Activated B cell treated with CpG ODN at 0.5 μM for 24 hours (primary cell): ENCODE results near the gene ODC1. TPM values are rescaled to one million over a fixed set of nuclear protein-coding genes. Genes with fewer than 3 reads are reported as not detected.

Experiments
- ATAC-seq: fragments of 200-7000 bp; cut with Tn5 transposase; one replicate; pipeline ENCODE4 v1.10.0; 2021; ENCODE audit warnings: low read depth, mild to moderate bottlenecking, moderate library complexity
- CTCF ChIA-PET: fragments of 350-600 bp; sonication (Branson Sonifier 250); formaldehyde crosslinking; loops from one replicate; lab custom pipeline; 2021; ENCODE audit warnings: antibody characterized with exemption; lab: Charles Lee
- POLR2A ChIA-PET: fragments of 350-600 bp; sonication (Branson Sonifier 250); formaldehyde crosslinking; loops from one replicate; lab custom pipeline; 2021; ENCODE audit warnings: antibody characterized with exemption; lab: Charles Lee
- DNase-seq: peaks from one replicate; pipeline ENCODE4 v3.0.0; 2022
- H3K27ac Mint-ChIP-seq: one replicate; pipeline ENCODE4 v1.8.0; 2020; ENCODE audit warnings: mixed read lengths
- H3K27me3 Mint-ChIP-seq: one replicate; pipeline ENCODE4 v1.8.0; 2021; ENCODE audit warnings: mixed read lengths
- H3K36me3 Mint-ChIP-seq: one replicate; pipeline ENCODE4 v1.8.0; 2021; ENCODE audit warnings: low read depth, mixed read lengths
- H3K4me1 Mint-ChIP-seq: one replicate; pipeline ENCODE4 v1.8.0; 2021; ENCODE audit warnings: mixed read lengths
- H3K4me3 Mint-ChIP-seq: one replicate; pipeline ENCODE4 v1.8.0; 2020; ENCODE audit warnings: mild to moderate bottlenecking, mixed read lengths
- H3K9me3 Mint-ChIP-seq: one replicate; pipeline ENCODE4 v1.8.0; 2020; ENCODE audit warnings: mixed read lengths
- CTCF ChIP-seq: fragments of 200-600 bp; IDR thresholded peaks from one replicate; pipeline ENCODE4 v1.8.0; 2022; ENCODE audit warnings: antibody characterized with exemption, mild to moderate bottlenecking
- intact Hi-C: fragments of 100-400 bp; cut with micrococcal nuclease; formaldehyde crosslinking; loops from one replicate; pipeline ENCODE4 v1.15.1; 2024
- total RNA-seq: library from RNA; stranded (reverse); gene quantifications from 2 replicates; pipeline ENCODE4 v1.2.3, GENCODE V29; 2022

The ODC1 gene
- total RNA-seq, 1 donor from 2014 or later: 192 TPM

- intact Hi-C loops: no loop called here
- H3K27ac Mint-ChIP-seq: no peak overlapping the region
- H3K9me3 Mint-ChIP-seq: no peaks in the 10 kb centered on the region
- no peak for TF ChIP-seq CTCF
- H3K4me3 Mint-ChIP-seq: no peak overlapping the region
- peaks cover 4% of the 10 kb centered on the region for H3K27me3 Mint-ChIP-seq
- peaks cover 4% of the 10 kb centered on the region for H3K4me1 Mint-ChIP-seq
- H3K36me3 Mint-ChIP-seq: no peaks in the 10 kb centered on the region
- CTCF ChIA-PET: interaction anchor here (0.7 kb wide), 1 partner anchor 939 kb away, joined by 3 read pairs; no protein-coding TSS in a partner anchor
- DNase-seq: no peak
- no peak for ATAC-seq
- POLR2A ChIA-PET: no interaction called here
Measured at GRCh38 chr2:10482913-10483312, 34.8 kb upstream of the ODC1 start.

GRCh38 chr2:10482460-10482859 lies 34.3 kb upstream of the ODC1 start:
- POLR2A ChIA-PET: no interaction called here
- CTCF ChIA-PET: interaction anchor here (0.7 kb wide), 1 partner anchor 939 kb away, joined by 3 read pairs; no protein-coding TSS in a partner anchor
- no peak overlapping the region for H3K4me3 Mint-ChIP-seq
- H3K27me3 Mint-ChIP-seq: peaks cover 4% of the 10 kb centered on the region
- no peaks in the 10 kb centered on the region for H3K9me3 Mint-ChIP-seq
- ATAC-seq (no peak), DNase-seq (no peak)
- no peak overlapping the region for H3K27ac Mint-ChIP-seq
- TF ChIP-seq CTCF: no peak
- no peaks in the 10 kb centered on the region for H3K36me3 Mint-ChIP-seq
- peaks cover 8% of the 10 kb centered on the region for H3K4me1 Mint-ChIP-seq
- intact Hi-C loops: no loop called here

GRCh38 chr2:10481666-10482157 lies 33.6 kb upstream of the ODC1 start:
- H3K4me1 Mint-ChIP-seq: peaks cover 12% of the 10 kb centered on the region
- no peak overlapping the region for H3K27ac Mint-ChIP-seq
- no peak for TF ChIP-seq CTCF
- POLR2A ChIA-PET: no interaction called here
- intact Hi-C loops: no loop called here
- DNase-seq: no peak
- no peak for ATAC-seq
- peaks cover 4% of the 10 kb centered on the region for H3K27me3 Mint-ChIP-seq
- no peak overlapping the region for H3K4me3 Mint-ChIP-seq
- no peaks in the 10 kb centered on the region for H3K36me3 Mint-ChIP-seq
- CTCF ChIA-PET: no interaction called here
- no peaks in the 10 kb centered on the region for H3K9me3 Mint-ChIP-seq

- no peak overlapping the region for H3K4me3 Mint-ChIP-seq
Measured at GRCh38 chr2:10481055-10481665, 33.0 kb upstream of the ODC1 start.

More at GRCh38 chr2:10481055-10481665, 33.0 kb upstream of the ODC1 start:
- intact Hi-C loops: no loop called here
- no peaks in the 10 kb centered on the region for H3K36me3 Mint-ChIP-seq
- POLR2A ChIA-PET: no interaction called here
- no peak overlapping the region for H3K27ac Mint-ChIP-seq
- no peak for TF ChIP-seq CTCF
- DNase-seq (no peak), ATAC-seq (no peak)
- peaks cover 4% of the 10 kb centered on the region for H3K27me3 Mint-ChIP-seq
- no peaks in the 10 kb centered on the region for H3K9me3 Mint-ChIP-seq
- CTCF ChIA-PET: no interaction called here
- H3K4me1 Mint-ChIP-seq: peaks cover 12% of the 10 kb centered on the region
